T47D (cell line): ENCODE results near the gene MAGED4.
"Not testable (repeated sequence)": the region's sequence is repeated elsewhere in the genome, so short reads cannot be mapped to it uniquely, and the experiment has no call there.

Experiments used
- DNase-seq, 2 experiments: peaks; one replicate each; pipeline versions ENCODE4 v3.0.0 to v3.0.0-alpha.2; 2011 to 2012; ENCODE audit warnings: low read depth in 1 of 2, low spot score in 1 of 2
- JUND ChIP-seq: IDR thresholded peaks from 2 replicates; pipeline ENCODE4 v1.6.1; 2012; ENCODE audit warnings: low read depth
- in situ Hi-C: cut with HindIII; loops from 2 replicates; pipeline ENCODE4 v1.10.0; 2016; ENCODE audit warnings: low sequenced_read_pairs, low pct_unique_long_range_greater_than_20kb

MAGED4 gene

GRCh38 chrX:52184440-52185077 lies at the start of gene MAGED4:
Gene MAGED4, plus strand, starts transcription at chrX:52184888. Its CDS starts 1,035 bp downstream, at chrX:52185923.
- in situ Hi-C loops, DNase-seq: not testable (repeated sequence)

- in situ Hi-C loops: no loop called here
- TF ChIP-seq JUND: no peak
These were observed 45.7 kb upstream of the MAGED4 start for GRCh38 chrX:52138830-52139544.

GRCh38 chrX:52139545-52139895 lies 45.2 kb upstream of the MAGED4 start:
- no peak for DNase-seq
- no peak for TF ChIP-seq JUND
- in situ Hi-C loops: no loop called here

More at GRCh38 chrX:52138830-52139544, 45.7 kb upstream of the MAGED4 start:
- no peak for DNase-seq

DNA sequence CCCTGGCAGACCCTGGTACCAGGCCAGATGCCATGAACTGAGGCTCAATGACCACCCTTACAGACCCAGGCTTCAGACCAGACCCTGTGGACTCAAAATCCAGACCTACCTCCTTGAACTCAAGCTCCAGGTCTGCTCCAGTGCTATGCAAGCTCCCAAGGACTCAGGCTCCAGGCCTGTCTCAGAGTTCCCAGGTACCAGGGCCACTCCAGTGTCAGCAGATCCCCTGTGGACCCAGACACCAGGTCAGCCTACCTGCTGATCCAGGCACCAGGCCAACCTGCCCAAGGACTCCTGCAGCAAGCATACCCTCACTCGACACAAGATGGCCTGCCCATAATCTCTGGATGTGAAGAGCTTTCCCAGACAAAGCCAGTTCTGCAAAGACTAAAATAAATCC lies 44.7 kb upstream of the MAGED4 start:
- no peak for TF ChIP-seq JUND
- in situ Hi-C loops: no loop called here
- no peak for DNase-seq

GRCh38 chrX:52150667-52151066 lies 34.0 kb upstream of the MAGED4 start:
- DNase-seq, in situ Hi-C loops: not testable (repeated sequence)

DNA sequence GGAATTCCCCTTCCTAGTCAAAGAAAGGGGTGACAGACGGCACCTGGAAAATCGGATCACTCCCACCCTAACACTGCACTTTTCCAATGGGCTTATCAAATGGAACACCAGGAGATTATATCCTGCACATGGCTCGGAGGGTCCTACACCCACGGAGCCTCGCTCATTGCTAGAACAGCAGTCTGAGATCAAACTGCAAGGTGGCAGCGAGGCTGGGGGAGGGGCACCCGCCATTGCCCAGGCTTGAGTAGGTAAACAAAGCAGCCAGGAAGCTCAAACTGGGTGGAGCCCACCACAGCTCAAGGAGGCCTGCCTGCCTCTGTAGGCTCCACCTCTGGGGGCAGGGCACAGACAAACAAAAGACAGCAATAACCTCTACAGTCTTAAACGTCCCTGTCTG lies 24.5 kb upstream of the MAGED4 start:
- DNase-seq, in situ Hi-C loops: not testable (repeated sequence)

GRCh38 chrX:52166840-52167239 lies 17.8 kb upstream of the MAGED4 start:
- no peak for TF ChIP-seq JUND
- in situ Hi-C loops: no loop called here
- DNase-seq: no peak

- DNase-seq, in situ Hi-C loops: not testable (repeated sequence)
These were observed 13.6 kb upstream of the MAGED4 start for GRCh38 chrX:52171055-52171454.

DNA sequence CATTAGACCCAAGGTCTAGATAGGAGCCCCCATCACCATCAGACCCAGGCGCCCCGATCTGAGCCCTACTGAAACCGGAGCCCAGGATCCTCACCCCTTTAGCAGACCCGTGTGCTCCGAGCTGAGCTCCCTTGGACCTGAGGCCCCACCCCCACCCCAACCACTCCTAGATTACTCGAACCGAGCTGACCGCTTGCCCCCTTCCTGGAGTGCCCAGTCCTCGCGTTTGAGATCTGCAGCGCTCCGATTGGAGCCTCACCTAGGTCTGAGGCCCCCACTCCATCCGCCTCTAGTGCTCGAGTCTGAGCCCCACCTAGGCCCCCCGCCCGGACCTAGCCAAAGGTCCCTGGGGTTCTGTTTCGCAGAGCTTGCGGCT lies 378 bp downstream of the MAGED4 start:
- DNase-seq, in situ Hi-C loops: not testable (repeated sequence)

- in situ Hi-C loops, DNase-seq: not testable (repeated sequence)
These were observed 26.7 kb downstream of the MAGED4 start for GRCh38 chrX:52211405-52211804.

DNA sequence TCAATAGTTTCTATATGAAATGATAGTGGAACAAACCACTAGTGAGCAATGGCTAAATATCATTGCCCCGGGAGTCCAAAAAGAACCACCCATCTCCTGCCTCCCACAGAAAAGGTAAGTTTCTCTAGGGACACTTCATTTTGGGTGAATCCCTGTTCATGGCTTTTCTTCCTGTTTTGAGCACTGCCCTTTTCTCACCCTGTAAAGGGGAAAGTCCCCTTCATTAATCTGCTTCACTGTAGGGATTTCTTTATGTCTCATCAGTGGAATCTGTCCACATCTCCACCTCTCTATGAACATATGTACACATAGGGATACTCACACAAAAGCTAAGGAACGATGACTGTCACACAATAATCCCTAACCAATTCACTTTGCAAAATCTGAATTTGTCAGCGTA lies 28.6 kb downstream of the MAGED4 start:
- TF ChIP-seq JUND: no peak
- DNase-seq: no peak
- in situ Hi-C loops: no loop called here

- no peak for TF ChIP-seq JUND
- no peak for DNase-seq
- in situ Hi-C loops: no loop called here
These were observed 31.9 kb downstream of the MAGED4 start for GRCh38 chrX:52216541-52216940.

DNA sequence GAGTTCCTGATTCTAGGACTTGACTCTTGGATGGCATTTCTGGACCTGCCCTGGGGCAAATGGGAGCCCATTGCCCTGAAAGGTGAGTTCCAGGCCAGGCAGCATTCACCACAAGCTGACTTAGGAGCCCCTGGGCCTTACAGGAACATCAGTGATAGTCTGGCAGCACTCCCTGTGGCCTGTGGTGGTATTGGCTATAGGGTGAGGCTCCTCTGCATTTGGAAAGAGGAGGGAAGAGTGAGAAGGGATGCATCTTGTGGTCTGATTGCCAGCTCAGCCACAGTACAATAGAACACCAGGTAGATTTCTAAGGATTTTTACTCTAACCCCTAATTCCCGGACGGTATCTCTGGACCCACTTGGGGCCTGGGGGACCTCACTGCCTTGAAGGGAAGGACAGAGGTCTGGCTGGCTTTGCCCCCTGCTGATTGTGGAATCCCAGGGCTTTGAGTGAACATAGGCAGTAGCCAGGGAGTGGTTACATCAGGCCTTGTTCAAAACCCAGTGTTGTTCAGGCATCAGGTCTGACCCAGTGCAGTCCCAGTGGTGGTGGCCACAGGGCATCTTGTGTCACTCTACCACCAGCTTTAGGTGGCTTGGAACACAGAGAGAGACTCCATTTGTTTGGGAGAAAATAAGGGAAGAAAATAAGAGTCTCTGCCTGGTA lies 32.9 kb downstream of the MAGED4 start:
- DNase-seq: no peak
- in situ Hi-C loops: no loop called here
- TF ChIP-seq JUND: no peak

DNA sequence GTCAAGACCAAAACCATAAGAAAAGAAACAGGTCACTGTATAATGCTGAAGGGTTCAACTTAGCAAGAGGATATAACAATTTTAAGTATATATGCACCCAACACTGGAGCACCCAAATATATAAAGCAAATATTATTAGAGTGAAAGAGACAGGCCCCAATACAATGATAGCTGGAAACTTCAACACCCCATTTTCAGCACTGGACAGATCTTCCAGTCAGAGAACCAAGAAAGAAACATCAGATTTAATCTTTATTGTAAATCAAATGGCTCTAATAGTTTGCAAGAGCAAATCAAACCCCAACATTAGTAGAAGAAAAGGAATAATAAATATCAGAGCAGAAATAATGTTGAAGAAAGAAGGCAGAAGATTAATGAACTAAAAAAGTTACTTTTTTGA lies 36.2 kb downstream of the MAGED4 start:
- in situ Hi-C loops: no loop called here
- TF ChIP-seq JUND: no peak
- DNase-seq: no peak
